Measurements from ENCODE around the gene XPOT. TPM values are rescaled to one million over a fixed set of nuclear protein-coding genes. Genes with fewer than 3 reads are reported as not detected.

The XPOT gene
- total and polyA plus RNA-seq, 4 donors = 16.7 to 44.8 (median 23.8) TPM

- DNase-seq (ENCODE audit: low spot score) = no peak
- Histone ChIP-seq H3K27ac (ENCODE audit: low read depth in 1 of 2, low read length in 2 of 2) (no peak overlapping the region), H3K4me3 (ENCODE audit: low read depth in 1 of 3, low read length in 3 of 3) (no peak overlapping the region), H3K4me1 (ENCODE audit: control insufficient read depth in 4 of 4, insufficient read depth in 4 of 4, low read length in 3 of 4) (no peaks in the 10 kb centered on the region), H3K9me3 (ENCODE audit: control insufficient read depth in 4 of 4, low read length in 3 of 4) (no peaks in the 10 kb centered on the region), H3K27me3 (ENCODE audit: control insufficient read depth in 4 of 4, insufficient read depth in 4 of 4, low read length in 3 of 4) (no peaks in the 10 kb centered on the region), H3K9ac (ENCODE audit: low read depth in 1 of 2, low read length in 2 of 2) (no peak overlapping the region), H3K36me3 (ENCODE audit: control insufficient read depth in 4 of 4, insufficient read depth in 3 of 4, low read depth in 1 of 4, low read length in 3 of 4) (peaks cover 24 to 77% (median 59%) of the 10 kb centered on the region in 4 donors)
- TF ChIP-seq FOXA2 (IDR thresholded peaks at IDR 0.05) = no peak
- TF ChIP-seq YY1 (IDR thresholded peaks at IDR 0.05) = no peak
- no peak for TF ChIP-seq SP1 (IDR thresholded peaks at IDR 0.05)
- TF ChIP-seq, protein P1, sequence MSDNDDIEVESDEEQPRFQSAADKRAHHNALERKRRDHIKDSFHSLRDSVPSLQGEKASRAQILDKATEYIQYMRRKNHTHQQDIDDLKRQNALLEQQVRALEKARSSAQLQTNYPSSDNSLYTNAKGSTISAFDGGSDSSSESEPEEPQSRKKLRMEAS (IDR thresholded peaks at IDR 0.05) = no peak
- TF ChIP-seq HNF4G (IDR thresholded peaks at IDR 0.05) = no peak
- no peak for TF ChIP-seq RXRA (IDR thresholded peaks at IDR 0.05)
- no peak for TF ChIP-seq ZBTB33 (IDR thresholded peaks at IDR 0.05)
- no peak for TF ChIP-seq REST (IDR thresholded peaks at IDR 0.05)
- TF ChIP-seq GABPA (IDR thresholded peaks at IDR 0.05 in 1 of 2, conservative IDR thresholded peaks at IDR 0.05 in 1 of 2) = no peak
- no peak for TF ChIP-seq HNF4A (conservative IDR thresholded peaks at IDR 0.05)
- no peak for TF ChIP-seq CTCF (IDR thresholded peaks at IDR 0.05; ENCODE audit: low read depth, low read length, missing input control)
- no peak for TF ChIP-seq NR2F2 (IDR thresholded peaks at IDR 0.05)
- TF ChIP-seq JUND (IDR thresholded peaks at IDR 0.05) = no peak
Measured at GRCh38 chr12:64418209-64418608, 14.0 kb downstream of the XPOT start.

DNA sequence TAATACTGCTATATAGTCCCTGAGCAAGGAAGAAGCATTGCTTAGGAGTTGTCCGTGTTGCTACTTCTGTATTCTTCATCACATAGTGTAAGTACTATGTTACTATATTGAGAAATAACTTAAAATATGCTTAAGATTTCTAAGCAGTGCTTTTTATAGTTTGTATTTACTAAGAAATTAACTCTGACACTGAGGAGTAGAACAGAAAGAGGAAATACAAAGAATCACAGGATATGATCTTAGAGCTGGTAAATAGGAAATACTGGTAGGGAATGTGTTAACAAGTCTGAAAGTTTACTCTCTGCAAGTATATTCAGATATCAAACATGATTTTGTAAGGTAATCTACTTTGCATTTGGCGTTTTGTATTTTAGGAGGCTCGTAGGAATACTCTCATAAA is 15.5 kb downstream of the XPOT start:
- peaks cover 25 to 78% (median 60%) of the 10 kb centered on the region in 4 donors for H3K36me3 ChIP-seq (ENCODE audit: control insufficient read depth in 4 of 4, insufficient read depth in 3 of 4, low read depth in 1 of 4, low read length in 3 of 4)
- no peak overlapping the region for H3K9ac ChIP-seq (ENCODE audit: low read depth in 1 of 2, low read length in 2 of 2)
- H3K9me3 ChIP-seq (ENCODE audit: control insufficient read depth in 4 of 4, low read length in 3 of 4) = no peaks in the 10 kb centered on the region
- 87% methylated on average over 3 of the region's 3 CpGs for WGBS
- no peak overlapping the region for H3K4me3 ChIP-seq (ENCODE audit: low read depth in 1 of 3, low read length in 3 of 3)
- no peak overlapping the region for H3K27ac ChIP-seq (ENCODE audit: low read depth in 1 of 2, low read length in 2 of 2)
- no peaks in the 10 kb centered on the region for H3K27me3 ChIP-seq (ENCODE audit: control insufficient read depth in 4 of 4, insufficient read depth in 4 of 4, low read length in 3 of 4)
- TF ChIP-seq FOXA1 (IDR thresholded peaks at IDR 0.05) = no peak
- no peak for TF ChIP-seq SP1 (IDR thresholded peaks at IDR 0.05)
- TF ChIP-seq RAD21 (IDR thresholded peaks at IDR 0.05) = no peak
- no peak for TF ChIP-seq TAF1 (conservative IDR thresholded peaks at IDR 0.05)
- no peak for TF ChIP-seq ATF3 (IDR thresholded peaks at IDR 0.05)
- TF ChIP-seq FOXA2 (IDR thresholded peaks at IDR 0.05) = no peak
- no peak for TF ChIP-seq JUND (IDR thresholded peaks at IDR 0.05)
- no peak for TF ChIP-seq YY1 (IDR thresholded peaks at IDR 0.05)
- no peak for TF ChIP-seq ZBTB33 (IDR thresholded peaks at IDR 0.05)
- TF ChIP-seq HNF4G (IDR thresholded peaks at IDR 0.05) = no peak
- TF ChIP-seq REST (IDR thresholded peaks at IDR 0.05) = no peak
- no peak for TF ChIP-seq NR2F2 (IDR thresholded peaks at IDR 0.05)
- no peaks in the 10 kb centered on the region for H3K4me1 ChIP-seq (ENCODE audit: control insufficient read depth in 4 of 4, insufficient read depth in 4 of 4, low read length in 3 of 4)
- no peak for DNase-seq (ENCODE audit: low spot score)

Data from liver (tissue), 9 donors.